CD14-positive monocyte (primary cell): Measurements from ENCODE around the gene CLTCL1. TPM values are rescaled to one million over a fixed set of nuclear protein-coding genes. Genes with fewer than 3 reads are reported as not detected.

Experiments
- DNase-seq, 3 donors: peaks; one replicate each; pipeline ENCODE4 v3.0.0-alpha.2; 2011 to 2022
- H2AFZ ChIP-seq: 2 replicates; pipeline ENCODE4 v1.6.0; 2012; ENCODE audit warnings: mild to moderate bottlenecking, low read depth, low read length, inconsistent platforms; ENCODE audit not compliant: insufficient read depth, poor library complexity, severe bottlenecking
- H3K27ac ChIP-seq, 2 donors: 1 replicate in 1 of 2; 2 replicates in 1 of 2; pipeline ENCODE4 v1.5.1; 2012 to 2013; ENCODE audit warnings: low read length in 2 of 2, control low read depth in 1 of 2, inconsistent platforms in 1 of 2, low read depth in 1 of 2, mild to moderate bottlenecking in 1 of 2
- H3K27me3 ChIP-seq, 2 donors: one replicate each; pipeline versions ENCODE4 v1.6.0 to v1.6.1; 2011 to 2013; ENCODE audit warnings: low read length in 2 of 2; ENCODE audit not compliant: control insufficient read depth in 2 of 2, insufficient read depth in 2 of 2
- H3K36me3 ChIP-seq, 2 donors: replicated peaks in 1 of 2; 1 replicate in 1 of 2; 2 replicates in 1 of 2; pipeline versions ENCODE4 v1.5.1 to v1.6.1; 2012 to 2013; ENCODE audit warnings: low read length in 2 of 2, control low read depth in 1 of 2, inconsistent platforms in 1 of 2, mild to moderate bottlenecking in 1 of 2; ENCODE audit not compliant: insufficient read depth in 2 of 2, control insufficient read depth in 1 of 2
- H3K4me1 ChIP-seq, 2 donors: 1 replicate in 1 of 2; 2 replicates in 1 of 2; pipeline versions ENCODE4 v1.5.1 to v1.6.1; 2012 to 2013; ENCODE audit warnings: low read length in 2 of 2, control low read depth in 1 of 2, inconsistent platforms in 1 of 2, mild to moderate bottlenecking in 1 of 2, moderate library complexity in 1 of 2; ENCODE audit not compliant: insufficient read depth in 2 of 2, control insufficient read depth in 1 of 2
- H3K4me2 ChIP-seq: replicated peaks from 2 replicates; pipeline ENCODE3; 2012; ENCODE audit warnings: low read length, moderate library complexity, mild to moderate bottlenecking; ENCODE audit not compliant: poor library complexity, severe bottlenecking; ENCODE audit errors: extremely low read depth
- H3K4me3 ChIP-seq, 3 experiments: fragments of 200-600 bp in 1 of 3; sonication (generic) in 1 of 3; replicated peaks in 1 of 3; 1 replicate in 2 of 3; 2 replicates in 1 of 3; pipeline ENCODE4 v1.5.1; 2011 to 2013; ENCODE audit warnings: low read length in 3 of 3, mild to moderate bottlenecking in 3 of 3, control low read depth in 2 of 3, low read depth in 2 of 3, inconsistent platforms in 1 of 3, moderate library complexity in 1 of 3
- H3K79me2 ChIP-seq: 2 replicates; pipeline ENCODE4 v1.6.0; 2012; ENCODE audit warnings: mild to moderate bottlenecking, control low read depth, inconsistent platforms, low read length, moderate library complexity; ENCODE audit not compliant: insufficient read depth
- H3K9ac ChIP-seq: 2 replicates; pipeline ENCODE4 v1.6.0; 2017; ENCODE audit warnings: low read length, mild to moderate bottlenecking; ENCODE audit not compliant: insufficient read depth, poor library complexity, severe bottlenecking
- H3K9me3 ChIP-seq, 2 donors: replicated peaks in 1 of 2; 1 replicate in 1 of 2; 2 replicates in 1 of 2; pipeline versions ENCODE4 v1.5.1 to v1.6.1; 2012 to 2013; ENCODE audit warnings: low read length in 2 of 2, control low read depth in 1 of 2; ENCODE audit not compliant: control insufficient read depth in 1 of 2, insufficient read depth in 1 of 2
- H4K20me1 ChIP-seq: 2 replicates; pipeline ENCODE4 v1.6.0; 2012; ENCODE audit warnings: mild to moderate bottlenecking, low read length, control low read depth, moderate library complexity; ENCODE audit not compliant: insufficient read depth
- H3K27ac Mint-ChIP-seq, 7 donors: one replicate each; pipeline ENCODE4 v1.8.0; 2020; ENCODE audit warnings: mild to moderate bottlenecking in 7 of 7, mixed read lengths in 7 of 7, moderate library complexity in 6 of 7, inconsistent platforms in 2 of 7
- H3K27me3 Mint-ChIP-seq, 3 donors: one replicate each; pipeline ENCODE4 v1.8.0; 2021 to 2022; ENCODE audit warnings: low read depth in 3 of 3, mild to moderate bottlenecking in 3 of 3, mixed read lengths in 3 of 3, moderate library complexity in 3 of 3, inconsistent platforms in 1 of 3
- H3K36me3 Mint-ChIP-seq, 2 donors: one replicate each; pipeline ENCODE4 v1.8.0; 2020; ENCODE audit warnings: mixed read lengths in 2 of 2, inconsistent platforms in 1 of 2, mild to moderate bottlenecking in 1 of 2
- H3K4me1 Mint-ChIP-seq: one replicate; pipeline ENCODE4 v1.8.0; 2020; ENCODE audit warnings: mild to moderate bottlenecking, mixed read lengths
- H3K4me3 Mint-ChIP-seq, 2 donors: one replicate each; pipeline ENCODE4 v1.8.0; 2020; ENCODE audit warnings: mild to moderate bottlenecking in 2 of 2, mixed read lengths in 2 of 2, moderate library complexity in 1 of 2
- H3K9me3 Mint-ChIP-seq, 7 donors: one replicate each; pipeline ENCODE4 v1.8.0; 2020 to 2022; ENCODE audit warnings: mixed read lengths in 7 of 7, mild to moderate bottlenecking in 6 of 7, moderate library complexity in 6 of 7, inconsistent platforms in 2 of 7
- WGBS: methylation state at CpG from one replicate; pipeline ENCODE4 v1.1.5; 2013; ENCODE audit warnings: missing lambda C conversion rate; ENCODE audit not compliant: insufficient coverage; 5-methylcytosine and 5-hydroxymethylcytosine counted together
- intact Hi-C, 2 donors: fragments of 100-400 bp; cut with micrococcal nuclease; formaldehyde crosslinking; loops; one replicate each; pipeline versions ENCODE4 v1.15.0 to v1.15.1; 2023
- polyA plus RNA-seq, 3 donors: library from polyadenylated mRNA; depleted of rRNA in 1 of 3; unstranded in 2 of 3; stranded (reverse) in 1 of 3; fragments of 300-500 nt in 2 of 3; fragments of >200 nt in 1 of 3; fragmentation: Illumina TruSeq in 2 of 3; gene quantifications; 1 replicate in 2 of 3; 2 replicates in 1 of 3; pipeline ENCODE4 v1.2.3, GENCODE V29; 2012 to 2021
- TF ChIP-seq, protein P1 (sequence below): fragments of 200-600 bp; IDR thresholded peaks from one replicate; pipeline ENCODE4 v1.8.0; 2022; ENCODE audit warnings: antibody characterized with exemption, mild to moderate bottlenecking

Gene CLTCL1
- polyA plus RNA-seq, 3 donors, result 5.1 to 17.0 (median 6.1) TPM

- H3K9me3 Mint-ChIP-seq, result peaks cover 0 to 15% (median 5%) of the 10 kb centered on the region in 7 donors
- H3K27ac Mint-ChIP-seq, result peak overlapping the region in 6 of 7 donors; percentile 19 to 89 (median 72)
- peaks cover 50% of the 10 kb centered on the region for H3K4me1 Mint-ChIP-seq
- H3K4me3 Mint-ChIP-seq, result peak overlapping the region in 1 of 2 donors; percentile 96
- DNase-seq, result no peak
- Histone ChIP-seq H3K9me3 (peaks cover 0 to 9% of the 10 kb centered on the region in 2 donors), H3K9ac (no peak overlapping the region), H3K79me2 (peaks cover 24% of the 10 kb centered on the region), H3K4me1 (peaks cover 54 to 68% of the 10 kb centered on the region in 2 donors), H2AFZ (no peak overlapping the region), H3K27ac (peak overlapping the region; percentile 40 to 84), H3K4me3 (peak overlapping the region in 1 of 3 experiments; percentile 90), H3K4me2 (no peak overlapping the region), H3K27me3 (peaks cover 17 to 28% of the 10 kb centered on the region in 2 donors), H4K20me1 (peaks cover 14% of the 10 kb centered on the region), H3K36me3 (no peaks in the 10 kb centered on the region)
- H3K36me3 Mint-ChIP-seq, result peaks cover 0 to 4% of the 10 kb centered on the region in 2 donors
- H3K27me3 Mint-ChIP-seq, result peaks cover 27 to 29% (median 27%) of the 10 kb centered on the region in 3 donors
- intact Hi-C loops, result no loop called here
- TF ChIP-seq, protein P1, sequence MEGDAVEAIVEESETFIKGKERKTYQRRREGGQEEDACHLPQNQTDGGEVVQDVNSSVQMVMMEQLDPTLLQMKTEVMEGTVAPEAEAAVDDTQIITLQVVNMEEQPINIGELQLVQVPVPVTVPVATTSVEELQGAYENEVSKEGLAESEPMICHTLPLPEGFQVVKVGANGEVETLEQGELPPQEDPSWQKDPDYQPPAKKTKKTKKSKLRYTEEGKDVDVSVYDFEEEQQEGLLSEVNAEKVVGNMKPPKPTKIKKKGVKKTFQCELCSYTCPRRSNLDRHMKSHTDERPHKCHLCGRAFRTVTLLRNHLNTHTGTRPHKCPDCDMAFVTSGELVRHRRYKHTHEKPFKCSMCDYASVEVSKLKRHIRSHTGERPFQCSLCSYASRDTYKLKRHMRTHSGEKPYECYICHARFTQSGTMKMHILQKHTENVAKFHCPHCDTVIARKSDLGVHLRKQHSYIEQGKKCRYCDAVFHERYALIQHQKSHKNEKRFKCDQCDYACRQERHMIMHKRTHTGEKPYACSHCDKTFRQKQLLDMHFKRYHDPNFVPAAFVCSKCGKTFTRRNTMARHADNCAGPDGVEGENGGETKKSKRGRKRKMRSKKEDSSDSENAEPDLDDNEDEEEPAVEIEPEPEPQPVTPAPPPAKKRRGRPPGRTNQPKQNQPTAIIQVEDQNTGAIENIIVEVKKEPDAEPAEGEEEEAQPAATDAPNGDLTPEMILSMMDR, result no peak
- WGBS, result 92% methylated on average over 16 of the region's 19 CpGs
Observed at GRCh38 chr22:19173047-19174035, 118.2 kb downstream of the CLTCL1 start.

DNA sequence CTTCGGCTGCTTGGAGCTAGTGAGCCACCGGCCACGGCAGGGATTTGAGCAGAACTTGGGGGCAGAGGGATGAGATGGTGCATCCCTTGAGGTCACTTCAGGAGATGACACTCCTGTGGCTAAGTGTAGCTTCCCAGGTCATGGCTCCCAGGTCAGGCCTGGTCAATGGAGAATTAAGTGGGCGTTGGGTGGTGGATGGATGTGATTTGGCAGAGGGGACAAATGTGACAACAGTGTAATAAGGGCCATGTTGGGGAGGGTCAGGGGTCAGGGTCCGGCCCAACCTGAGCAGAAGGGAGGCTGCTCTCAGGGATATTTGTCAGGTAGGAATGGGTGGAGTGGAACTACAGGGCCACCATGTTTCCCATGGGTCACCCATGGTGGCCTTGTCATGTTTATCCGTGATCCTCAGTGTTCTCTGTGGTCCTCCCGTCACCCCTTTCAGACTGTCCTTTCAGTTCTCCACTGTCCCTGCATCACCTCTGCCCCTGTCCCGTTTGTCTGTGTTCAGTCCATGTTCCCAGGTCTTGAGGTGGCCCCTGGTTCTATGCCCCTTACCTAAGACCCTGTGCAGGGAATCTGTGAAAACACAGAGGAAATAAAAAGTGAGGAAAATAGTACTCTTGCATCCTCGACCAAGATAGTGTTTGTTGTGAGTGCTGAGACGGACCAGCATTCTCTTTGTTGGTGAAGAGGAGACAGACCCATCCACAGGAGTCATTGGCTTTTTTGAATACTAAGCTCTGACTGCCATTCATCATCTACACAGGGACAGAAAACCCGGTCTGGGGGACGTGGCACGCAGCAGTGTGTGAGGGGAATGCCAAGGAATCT is 119.1 kb downstream of the CLTCL1 start:
- Histone ChIP-seq H3K9me3 (peaks cover 0 to 12% of the 10 kb centered on the region in 2 donors), H3K36me3 (no peaks in the 10 kb centered on the region), H3K27ac (peak overlapping the region; percentile 7 to 84), H3K4me2 (peak overlapping the region; percentile 90), H3K4me3 (peak overlapping the region; percentile 89 to 90 (median 90)), H4K20me1 (peaks cover 14% of the 10 kb centered on the region), H3K4me1 (peaks cover 50 to 61% of the 10 kb centered on the region in 2 donors), H3K9ac (peak overlapping the region; percentile 91), H3K27me3 (peaks cover 21 to 37% of the 10 kb centered on the region in 2 donors), H2AFZ (peak overlapping the region; percentile 98), H3K79me2 (peaks cover 24% of the 10 kb centered on the region)
- peaks cover 35 to 36% (median 36%) of the 10 kb centered on the region in 3 donors for H3K27me3 Mint-ChIP-seq
- H3K4me1 Mint-ChIP-seq, result peaks cover 48% of the 10 kb centered on the region
- H3K4me3 Mint-ChIP-seq, result peak overlapping the region; percentile 96 to 98
- TF ChIP-seq, protein P1, result no peak
- no peak for DNase-seq
- H3K27ac Mint-ChIP-seq, result peak overlapping the region; percentile 72 to 95 (median 77)
- peaks cover 0 to 4% of the 10 kb centered on the region in 2 donors for H3K36me3 Mint-ChIP-seq
- H3K9me3 Mint-ChIP-seq, result peaks cover 0 to 15% (median 5%) of the 10 kb centered on the region in 7 donors
- 35% methylated on average over 8 of the region's 13 CpGs for WGBS
- intact Hi-C loops, result no loop called here
